Fibroblast of the aortic adventitia (primary cell): Measurements from ENCODE around the gene RRM2. TPM values are rescaled to one million over a fixed set of nuclear protein-coding genes. Genes with fewer than 3 reads are reported as not detected.
A peak's percentile ranks its signal among the peaks of the same experiment; 100 is the strongest.
"Not testable (repeated sequence)": the region's sequence is repeated elsewhere in the genome, so short reads cannot be mapped to it uniquely, and the experiment has no call there.

Experiments
- DNase-seq: peaks from one replicate; pipeline ENCODE4 v3.0.0-alpha.2; 2010; ENCODE audit warnings: low read depth
- H3K4me3 ChIP-seq: 2 replicates; pipeline ENCODE4 v1.5.1; 2011; ENCODE audit warnings: low read depth, mild to moderate bottlenecking, control low read depth, low read length, moderate library complexity
- total RNA-seq: library from RNA; depleted of rRNA; stranded (reverse); fragments of >200 nt; gene quantifications from 2 replicates; pipeline ENCODE4 v1.2.3, GENCODE V29; 2012; ENCODE audit warnings: low replicate concordance
- TF ChIP-seq, protein P1 (sequence below): IDR thresholded peaks from 2 replicates; pipeline ENCODE4 v1.5.1; 2011; ENCODE audit warnings: mild to moderate bottlenecking, low read length, control low read depth, inconsistent platforms; ENCODE audit not compliant: insufficient read depth

RRM2 gene
- total RNA-seq, 1 donor: 91.4 TPM

DNA sequence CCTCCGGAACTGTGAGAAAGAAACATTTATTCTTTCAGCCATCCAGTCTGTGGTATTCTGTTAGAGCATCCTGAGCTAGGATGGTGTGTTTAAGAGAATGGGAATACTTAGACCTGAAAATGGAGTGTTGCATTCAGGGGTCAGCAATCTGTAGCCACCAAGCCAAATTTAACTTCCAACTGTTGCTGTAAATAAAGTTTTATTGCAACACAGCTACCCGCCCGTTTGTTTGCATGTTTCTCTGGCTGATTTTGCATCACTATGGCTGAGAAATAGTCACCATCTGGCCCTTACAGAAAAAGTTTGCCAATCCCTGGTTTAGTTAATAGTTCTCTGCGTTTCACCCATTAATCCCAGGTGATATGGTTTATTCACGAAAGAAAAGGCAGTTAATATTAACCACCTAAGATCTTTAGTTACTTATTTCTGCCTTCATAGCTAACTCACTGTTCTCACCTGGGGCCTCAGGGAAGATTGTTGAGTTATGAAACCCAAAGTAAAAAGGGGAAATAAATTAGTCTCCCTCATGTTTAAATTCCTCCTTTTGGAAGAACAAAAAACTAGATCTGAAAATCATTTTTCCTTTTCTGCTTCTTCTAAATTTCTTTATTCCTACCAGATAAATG lies 32.9 kb upstream of the RRM2 start:
- TF ChIP-seq, protein P1, sequence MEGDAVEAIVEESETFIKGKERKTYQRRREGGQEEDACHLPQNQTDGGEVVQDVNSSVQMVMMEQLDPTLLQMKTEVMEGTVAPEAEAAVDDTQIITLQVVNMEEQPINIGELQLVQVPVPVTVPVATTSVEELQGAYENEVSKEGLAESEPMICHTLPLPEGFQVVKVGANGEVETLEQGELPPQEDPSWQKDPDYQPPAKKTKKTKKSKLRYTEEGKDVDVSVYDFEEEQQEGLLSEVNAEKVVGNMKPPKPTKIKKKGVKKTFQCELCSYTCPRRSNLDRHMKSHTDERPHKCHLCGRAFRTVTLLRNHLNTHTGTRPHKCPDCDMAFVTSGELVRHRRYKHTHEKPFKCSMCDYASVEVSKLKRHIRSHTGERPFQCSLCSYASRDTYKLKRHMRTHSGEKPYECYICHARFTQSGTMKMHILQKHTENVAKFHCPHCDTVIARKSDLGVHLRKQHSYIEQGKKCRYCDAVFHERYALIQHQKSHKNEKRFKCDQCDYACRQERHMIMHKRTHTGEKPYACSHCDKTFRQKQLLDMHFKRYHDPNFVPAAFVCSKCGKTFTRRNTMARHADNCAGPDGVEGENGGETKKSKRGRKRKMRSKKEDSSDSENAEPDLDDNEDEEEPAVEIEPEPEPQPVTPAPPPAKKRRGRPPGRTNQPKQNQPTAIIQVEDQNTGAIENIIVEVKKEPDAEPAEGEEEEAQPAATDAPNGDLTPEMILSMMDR: no peak
- DNase-seq: no peak
- H3K4me3 ChIP-seq: no peak overlapping the region

DNA sequence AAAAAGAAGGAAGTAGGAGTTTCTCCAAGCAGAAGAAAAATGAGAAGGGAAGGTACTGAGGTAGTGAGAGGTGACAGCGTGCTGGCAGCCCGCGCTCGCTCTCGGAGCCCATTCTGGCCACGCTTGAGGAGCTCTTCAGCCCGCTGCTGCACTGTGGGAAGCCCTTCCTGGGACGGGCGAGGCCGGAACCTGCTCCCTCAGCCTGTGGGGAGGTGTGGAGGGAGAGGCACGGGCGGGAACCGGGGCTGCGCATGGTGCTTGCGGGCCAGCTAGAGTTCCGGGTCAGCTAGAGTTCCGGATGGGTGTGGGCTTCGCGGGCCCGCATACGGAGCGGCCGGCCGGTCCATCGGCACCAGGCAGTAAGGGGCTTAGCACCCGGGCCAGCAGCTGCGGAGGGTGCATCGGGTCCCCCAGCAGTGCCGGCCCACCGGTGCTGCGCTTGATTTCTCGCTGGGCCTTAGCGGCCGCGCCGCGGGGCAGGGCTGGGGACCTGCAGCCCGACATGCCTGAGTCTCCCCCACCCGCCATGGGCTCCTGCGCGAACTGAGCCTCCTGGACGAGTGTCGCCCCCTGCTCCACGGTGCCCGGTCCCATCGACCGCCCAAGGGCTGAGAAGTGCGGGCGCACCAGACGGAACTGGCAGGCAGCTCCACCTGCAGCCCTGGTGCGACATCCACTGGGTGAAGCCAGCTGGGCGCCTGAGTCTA lies 31.2 kb upstream of the RRM2 start:
- no peak for DNase-seq
- no peak overlapping the region for H3K4me3 ChIP-seq
- TF ChIP-seq, protein P1: no peak

DNA sequence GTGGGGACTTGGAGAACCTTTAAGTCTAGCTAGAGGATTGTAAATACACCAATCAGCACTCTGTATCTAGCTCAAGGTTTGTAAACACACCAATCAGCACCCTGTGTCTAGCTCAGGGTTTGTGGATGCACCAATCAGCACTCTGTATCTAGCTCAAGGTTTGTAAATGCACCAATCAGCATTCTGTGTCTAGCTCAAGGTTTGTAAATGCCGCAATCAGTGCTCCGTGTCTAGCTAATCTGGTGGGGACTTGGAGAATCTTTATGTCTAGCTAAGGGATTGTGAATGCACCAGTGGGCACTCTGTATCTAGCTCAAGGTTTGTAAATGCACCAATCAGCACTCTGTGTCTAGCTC lies 30.7 kb upstream of the RRM2 start:
- not testable (repeated sequence) for H3K4me3 ChIP-seq, DNase-seq

DNA sequence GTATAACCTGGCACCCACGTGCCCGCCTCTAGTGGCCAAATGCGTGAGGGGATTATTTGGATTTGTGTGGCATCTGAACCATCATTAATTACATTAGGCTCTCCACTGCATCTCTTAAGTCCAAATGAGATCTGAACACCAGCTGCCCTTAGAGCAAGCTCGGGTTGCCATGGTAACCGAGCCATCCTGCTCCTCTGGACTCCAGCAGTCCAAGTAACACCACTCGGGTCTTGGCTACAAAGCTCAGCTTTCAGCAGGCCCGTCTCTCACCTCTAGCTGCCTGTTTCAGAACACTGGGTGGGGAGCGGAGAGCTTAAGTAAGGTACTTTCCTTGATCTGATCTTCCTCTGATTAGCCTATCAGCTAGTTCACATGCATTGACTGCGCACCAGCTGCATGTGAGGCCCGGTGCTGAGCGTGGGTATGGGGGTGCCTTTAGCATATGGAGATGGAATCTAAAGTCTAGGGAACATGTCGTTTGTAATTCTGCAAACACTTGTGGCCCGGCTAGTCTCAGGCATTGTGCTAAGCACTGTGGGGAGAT lies 28.2 kb upstream of the RRM2 start:
- no peak overlapping the region for H3K4me3 ChIP-seq
- TF ChIP-seq, protein P1: no peak
- no peak for DNase-seq

DNA sequence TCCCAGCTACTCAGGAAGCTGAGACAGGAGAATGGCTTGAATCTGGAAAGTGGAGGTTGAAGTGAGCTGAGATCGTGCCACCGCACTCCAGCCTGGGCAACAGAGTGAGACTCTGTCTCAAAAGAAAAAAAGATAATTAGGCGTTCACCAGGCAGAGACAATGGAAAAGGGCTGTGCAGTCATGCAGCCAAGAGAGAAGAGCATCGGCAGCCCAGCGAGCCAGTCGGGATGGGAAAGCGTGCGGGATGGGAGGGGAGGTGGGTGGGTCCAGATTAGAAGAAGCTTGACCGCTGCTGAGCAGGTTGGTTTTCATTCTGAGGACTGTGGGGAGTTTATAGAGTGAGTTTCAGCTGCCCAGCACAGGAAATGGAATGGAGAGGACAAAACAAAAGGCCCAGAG lies 27.4 kb upstream of the RRM2 start:
- no peak for DNase-seq
- TF ChIP-seq, protein P1: no peak
- H3K4me3 ChIP-seq: no peak overlapping the region

DNA sequence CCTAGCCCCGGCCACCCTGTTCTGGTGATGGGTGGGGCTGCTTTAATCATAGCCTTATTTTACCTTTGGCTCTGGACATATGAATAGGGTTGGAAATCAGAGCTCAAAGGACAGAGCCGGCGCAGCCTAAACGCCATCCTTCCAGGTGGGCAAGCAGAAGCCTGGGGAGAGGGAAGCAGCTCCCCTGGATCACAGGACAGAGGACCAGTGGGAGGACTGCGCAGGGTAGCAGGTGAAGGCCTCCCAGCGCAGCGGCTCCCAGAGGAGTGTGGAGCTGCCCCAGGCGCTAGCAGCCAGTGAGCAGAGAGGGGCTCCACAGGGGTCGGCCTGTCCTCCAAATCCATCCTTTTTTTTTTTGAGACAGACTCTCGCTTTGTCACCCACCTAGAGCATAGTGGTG lies 25.9 kb upstream of the RRM2 start:
- DNase-seq: no peak
- TF ChIP-seq, protein P1: no peak
- no peak overlapping the region for H3K4me3 ChIP-seq

DNA sequence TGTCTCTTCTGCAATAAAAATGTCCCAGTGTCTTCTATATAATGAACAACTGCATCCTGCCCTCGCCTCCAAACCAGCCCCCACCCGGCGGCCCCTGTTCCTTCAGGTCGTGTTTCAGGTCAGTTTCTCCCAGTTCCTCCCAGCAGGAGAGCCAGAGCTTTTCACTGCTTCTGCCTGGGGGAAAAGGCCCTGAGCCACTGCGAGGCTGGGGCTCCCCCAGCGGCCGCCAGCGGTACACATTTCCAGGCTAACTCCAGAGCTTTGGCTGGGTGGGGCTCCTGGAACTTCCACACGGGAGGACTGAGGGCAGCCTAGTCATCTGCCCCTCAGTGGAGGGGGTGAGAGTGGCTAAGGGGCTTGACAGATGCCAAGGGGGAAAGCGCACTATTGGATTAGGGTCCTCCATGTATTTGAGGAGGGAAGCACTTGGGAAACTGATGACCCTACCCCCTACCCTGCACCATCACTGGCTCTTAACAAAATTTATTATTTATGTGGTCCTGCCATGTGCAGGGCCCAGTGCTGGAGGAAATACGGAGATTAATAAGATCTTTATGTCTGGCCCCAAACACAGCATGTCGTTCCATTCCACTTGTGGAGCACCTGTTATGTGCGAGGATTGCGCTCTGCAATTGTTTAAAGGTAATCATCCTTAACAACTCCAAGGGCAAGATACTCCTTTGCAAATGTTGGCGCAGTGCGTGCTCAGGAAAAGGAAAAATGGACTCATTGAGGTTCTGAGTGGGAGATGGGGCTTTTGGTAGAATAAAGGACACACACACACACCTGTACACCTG lies 25.0 kb upstream of the RRM2 start:
- TF ChIP-seq, protein P1: peak; percentile 99
- no peak overlapping the region for H3K4me3 ChIP-seq
- DNase-seq: peak; percentile 61
